ENCODE measurements around the gene CBX5. TPM values are rescaled to one million over a fixed set of nuclear protein-coding genes. Genes with fewer than 3 reads are reported as not detected.
A peak's percentile ranks its signal among the peaks of the same experiment; 100 is the strongest.

The CBX5 gene
- total and polyA plus RNA-seq, 9 of the 15 experiments (the other 6 are each of a cell fraction or from before 2014, with no cell fraction given), result 32.6 to 102 (median 59.2) TPM

- TF ChIP-seq RAD21 (CRISPR knock-in tag; conservative IDR thresholded peaks at IDR 0.05 in 1 of 2, IDR thresholded peaks at IDR 0.05 in 1 of 2) (peak; percentile 64 to 86), SRF (CRISPR knock-in tag; IDR thresholded peaks at IDR 0.05) (peak in 1 of 2 experiments; percentile 65; a peak in 1 of 4 replicates), SMC3 (conservative IDR thresholded peaks at IDR 0.05; ENCODE audit: insufficient read depth, low read depth, low read length) (peak; percentile 42; the same call in 1 of the 2 replicates)
- TF ChIP-seq, protein P1, sequence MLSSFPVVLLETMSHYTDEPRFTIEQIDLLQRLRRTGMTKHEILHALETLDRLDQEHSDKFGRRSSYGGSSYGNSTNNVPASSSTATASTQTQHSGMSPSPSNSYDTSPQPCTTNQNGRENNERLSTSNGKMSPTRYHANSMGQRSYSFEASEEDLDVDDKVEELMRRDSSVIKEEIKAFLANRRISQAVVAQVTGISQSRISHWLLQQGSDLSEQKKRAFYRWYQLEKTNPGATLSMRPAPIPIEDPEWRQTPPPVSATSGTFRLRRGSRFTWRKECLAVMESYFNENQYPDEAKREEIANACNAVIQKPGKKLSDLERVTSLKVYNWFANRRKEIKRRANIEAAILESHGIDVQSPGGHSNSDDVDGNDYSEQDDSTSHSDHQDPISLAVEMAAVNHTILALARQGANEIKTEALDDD (IDR thresholded peaks at IDR 0.05), result no peak
Observed at GRCh38 chr12:54251667-54252284, 28.1 kb downstream of the CBX5 start (continued).

DNA sequence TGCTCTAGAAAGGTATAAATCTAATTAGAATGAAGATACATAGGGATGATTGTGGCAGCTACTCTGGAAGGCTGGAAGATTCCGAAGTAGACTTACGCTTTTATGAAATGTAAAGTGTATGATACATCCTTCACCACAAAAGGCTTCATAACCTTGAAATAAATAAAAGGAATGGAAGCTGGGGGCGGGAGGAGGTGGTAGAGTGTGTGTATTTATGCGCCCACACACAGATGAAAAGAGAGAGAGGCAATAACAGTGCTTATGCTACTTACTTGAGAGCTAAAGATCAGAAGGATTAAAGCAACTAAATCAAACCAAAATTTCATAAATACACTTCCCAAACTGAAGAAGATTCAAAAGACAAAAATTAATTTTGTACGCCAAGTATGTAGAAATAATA, 30.4 kb downstream of the CBX5 start:
- H3K4me3 ChIP-seq, result no peak overlapping the region
- DNase-seq (ENCODE audit: extremely low read depth in 1 of 4, low spot score in 3 of 4) (no peak), ATAC-seq (no peak), FAIRE-seq (no peak)
- intact Hi-C loops (cut with micrococcal nuclease) (no loop called here), in situ Hi-C loops (cut with MboI) (no loop called here)
- peaks cover 58% of the 10 kb centered on the region for H3K36me3 ChIP-seq (ENCODE audit: control insufficient read depth, insufficient read depth, low read length)
- POLR2A ChIA-PET, result interaction anchor here (1.2 to 1.3 kb wide), 2 partner anchors 21 to 30 kb away, joined by 3 read pairs; partner anchors contain the start of gene CBX5
- 98% methylated on average over 5 of the region's 5 CpGs for WGBS (ENCODE audit: insufficient coverage, low coverage, missing lambda C conversion rate)
- no peaks in the 10 kb centered on the region for H3K27me3 ChIP-seq (ENCODE audit: control insufficient read depth in 2 of 2, insufficient read depth in 2 of 2, low read length in 2 of 2)
- H3K79me2 ChIP-seq (ENCODE audit: control insufficient read depth, insufficient read depth, low read length), result peaks cover 15% of the 10 kb centered on the region
- H3K4me2 ChIP-seq (ENCODE audit: insufficient read depth, low read length), result no peak overlapping the region
- CTCF ChIA-PET (ENCODE audit: low intra/inter-chr PET ratio), result no interaction called here
- TF ChIP-seq ZNF212 (CRISPR knock-in tag; IDR thresholded peaks at IDR 0.05) (no peak), FOXJ2 (tag; IDR thresholded peaks at IDR 0.05) (no peak), CBFA2T3 (IDR thresholded peaks at IDR 0.05) (no peak), TAF7 (tag; IDR thresholded peaks at IDR 0.05) (no peak), ZSCAN32 (CRISPR knock-in tag; IDR thresholded peaks at IDR 0.05) (no peak), KAT7 (CRISPR knock-in tag; IDR thresholded peaks at IDR 0.05; ENCODE audit: borderline replicate concordance) (no peak)
- H3K27ac ChIP-seq (ENCODE audit: extremely low read depth, low read depth, low read length), result no peak overlapping the region
- H2AFZ ChIP-seq (ENCODE audit: low read depth, low read length), result no peak overlapping the region
- H3K9ac ChIP-seq (ENCODE audit: insufficient read depth in 1 of 2, low read depth in 2 of 2, low read length in 2 of 2), result no peak overlapping the region
- H4K20me1 ChIP-seq (replicated peaks; ENCODE audit: control insufficient read depth, insufficient read depth, low read length), result no peaks in the 10 kb centered on the region
- no peaks in the 10 kb centered on the region; a peak in 1 of 5 replicates for H3K4me1 ChIP-seq (replicated peaks in 1 of 2; ENCODE audit: control insufficient read depth in 2 of 2, insufficient read depth in 2 of 2, low read length in 2 of 2)
- no peaks in the 10 kb centered on the region for H3K9me3 ChIP-seq (replicated peaks; ENCODE audit: control insufficient read depth, insufficient read depth, low read depth, low read length)
- no peaks in the 10 kb centered on the region for H3K9me1 ChIP-seq (ENCODE audit: control insufficient read depth, insufficient read depth, low read length)
- BruUV-seq (replicated peaks), result no TSS peak
